Measurements from ENCODE around the gene CHML.
A peak's percentile ranks its signal among the peaks of the same experiment; 100 is the strongest.

CHML gene

GRCh38 chr1:241638909-241639622, 1.1 kb downstream of the CHML start (continued):
- no peak for TF ChIP-seq ZNF513 (tag by site-specific recombination; IDR thresholded peaks at IDR 0.05)
- TF ChIP-seq YY2 (tag by site-specific recombination; IDR thresholded peaks at IDR 0.05) = no peak
- TF ChIP-seq MZF1 (tag by site-specific recombination; IDR thresholded peaks at IDR 0.05; ENCODE audit: borderline replicate concordance) = no peak
- TF ChIP-seq ZNF654 (tag by site-specific recombination; IDR thresholded peaks at IDR 0.05; ENCODE audit: low read depth) = no peak
- peak; percentile 61 for TF ChIP-seq ZBTB17 (tag by site-specific recombination; IDR thresholded peaks at IDR 0.05)

- Histone ChIP-seq H3K36me3 (ENCODE audit: control insufficient read depth in 2 of 2, insufficient read depth in 1 of 2, low read length in 2 of 2) (peaks cover 0 to 19% of the 10 kb centered on the region in 2 experiments; a peak in 1 of 3 replicates), H3K4me3 (ENCODE audit: low read depth, low read length) (peak overlapping the region; percentile 95), H3K9me3 (ENCODE audit: control insufficient read depth, insufficient read depth, low read depth, low read length) (no peaks in the 10 kb centered on the region; the same call in 1 of the 2 replicates), H3K27ac (ENCODE audit: extremely low read depth, low read depth, low read length) (no peak overlapping the region), H3K4me1 (ENCODE audit: control insufficient read depth, insufficient read depth, low read length) (peaks cover 10% of the 10 kb centered on the region)
- POLR2A ChIA-PET = interaction anchor here (1.5 kb wide), 1 partner anchor 210 kb away, joined by 6 read pairs; the partner anchor contains the start of gene EXO1
- CTCF ChIA-PET = interaction anchor here (0.6 to 2.0 kb wide), 6 partner anchors 8 to 360 kb away, joined by 3 to 12 read pairs (median 3); no protein-coding TSS in a partner anchor
- peak; percentile 43; the same call in 1 of the 2 replicates for TF ChIP-seq GLIS1 (tag by site-specific recombination; IDR thresholded peaks at IDR 0.05)
- no peak for TF ChIP-seq ZNF660 (tag by site-specific recombination; IDR thresholded peaks at IDR 0.05)
- peak; percentile 25; the same call in 1 of the 2 replicates for TF ChIP-seq SP3 (tag by site-specific recombination; IDR thresholded peaks at IDR 0.05)
- peak; percentile 96 for TF ChIP-seq SCRT1 (tag by site-specific recombination; IDR thresholded peaks at IDR 0.05; ENCODE audit: borderline replicate concordance)
- TF ChIP-seq, protein P1, sequence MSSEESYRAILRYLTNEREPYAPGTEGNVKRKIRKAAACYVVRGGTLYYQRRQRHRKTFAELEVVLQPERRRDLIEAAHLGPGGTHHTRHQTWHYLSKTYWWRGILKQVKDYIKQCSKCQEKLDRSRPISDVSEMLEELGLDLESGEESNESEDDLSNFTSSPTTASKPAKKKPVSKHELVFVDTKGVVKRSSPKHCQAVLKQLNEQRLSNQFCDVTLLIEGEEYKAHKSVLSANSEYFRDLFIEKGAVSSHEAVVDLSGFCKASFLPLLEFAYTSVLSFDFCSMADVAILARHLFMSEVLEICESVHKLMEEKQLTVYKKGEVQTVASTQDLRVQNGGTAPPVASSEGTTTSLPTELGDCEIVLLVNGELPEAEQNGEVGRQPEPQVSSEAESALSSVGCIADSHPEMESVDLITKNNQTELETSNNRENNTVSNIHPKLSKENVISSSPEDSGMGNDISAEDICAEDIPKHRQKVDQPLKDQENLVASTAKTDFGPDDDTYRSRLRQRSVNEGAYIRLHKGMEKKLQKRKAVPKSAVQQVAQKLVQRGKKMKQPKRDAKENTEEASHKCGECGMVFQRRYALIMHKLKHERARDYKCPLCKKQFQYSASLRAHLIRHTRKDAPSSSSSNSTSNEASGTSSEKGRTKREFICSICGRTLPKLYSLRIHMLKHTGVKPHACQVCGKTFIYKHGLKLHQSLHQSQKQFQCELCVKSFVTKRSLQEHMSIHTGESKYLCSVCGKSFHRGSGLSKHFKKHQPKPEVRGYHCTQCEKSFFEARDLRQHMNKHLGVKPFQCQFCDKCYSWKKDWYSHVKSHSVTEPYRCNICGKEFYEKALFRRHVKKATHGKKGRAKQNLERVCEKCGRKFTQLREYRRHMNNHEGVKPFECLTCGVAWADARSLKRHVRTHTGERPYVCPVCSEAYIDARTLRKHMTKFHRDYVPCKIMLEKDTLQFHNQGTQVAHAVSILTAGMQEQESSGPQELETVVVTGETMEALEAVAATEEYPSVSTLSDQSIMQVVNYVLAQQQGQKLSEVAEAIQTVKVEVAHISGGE (tag by site-specific recombination; conservative IDR thresholded peaks at IDR 0.05; ENCODE audit: low read depth) = peak; percentile 93
- TF ChIP-seq ZNF366 (tag by site-specific recombination; conservative IDR thresholded peaks at IDR 0.05) = 0 out of 2 replicates have a peak, but pooled peaks have one; percentile 12
- TF ChIP-seq ZNF600 (tag by site-specific recombination; IDR thresholded peaks at IDR 0.05) = no peak
- 0 out of 2 replicates have a peak, but pooled peaks have one; percentile 33 for TF ChIP-seq SP2 (tag by site-specific recombination; IDR thresholded peaks at IDR 0.05)
- TF ChIP-seq TRIM28 (IDR thresholded peaks at IDR 0.05; ENCODE audit: borderline replicate concordance, low read length) = 0 out of 2 replicates have a peak, but pooled peaks have one; percentile 8
- peak; percentile 47 for TF ChIP-seq ZBTB20 (tag by site-specific recombination; IDR thresholded peaks at IDR 0.05)
- peak; percentile 54; the same call in 1 of the 2 replicates for TF ChIP-seq ZNF335 (tag by site-specific recombination; conservative IDR thresholded peaks at IDR 0.05)
- TF ChIP-seq ZNF830 (tag by site-specific recombination; IDR thresholded peaks at IDR 0.05; ENCODE audit: low read depth) = no peak
- no peak for TF ChIP-seq ZNF138 (tag by site-specific recombination; IDR thresholded peaks at IDR 0.05; ENCODE audit: borderline replicate concordance)
- TF ChIP-seq, protein P2, sequence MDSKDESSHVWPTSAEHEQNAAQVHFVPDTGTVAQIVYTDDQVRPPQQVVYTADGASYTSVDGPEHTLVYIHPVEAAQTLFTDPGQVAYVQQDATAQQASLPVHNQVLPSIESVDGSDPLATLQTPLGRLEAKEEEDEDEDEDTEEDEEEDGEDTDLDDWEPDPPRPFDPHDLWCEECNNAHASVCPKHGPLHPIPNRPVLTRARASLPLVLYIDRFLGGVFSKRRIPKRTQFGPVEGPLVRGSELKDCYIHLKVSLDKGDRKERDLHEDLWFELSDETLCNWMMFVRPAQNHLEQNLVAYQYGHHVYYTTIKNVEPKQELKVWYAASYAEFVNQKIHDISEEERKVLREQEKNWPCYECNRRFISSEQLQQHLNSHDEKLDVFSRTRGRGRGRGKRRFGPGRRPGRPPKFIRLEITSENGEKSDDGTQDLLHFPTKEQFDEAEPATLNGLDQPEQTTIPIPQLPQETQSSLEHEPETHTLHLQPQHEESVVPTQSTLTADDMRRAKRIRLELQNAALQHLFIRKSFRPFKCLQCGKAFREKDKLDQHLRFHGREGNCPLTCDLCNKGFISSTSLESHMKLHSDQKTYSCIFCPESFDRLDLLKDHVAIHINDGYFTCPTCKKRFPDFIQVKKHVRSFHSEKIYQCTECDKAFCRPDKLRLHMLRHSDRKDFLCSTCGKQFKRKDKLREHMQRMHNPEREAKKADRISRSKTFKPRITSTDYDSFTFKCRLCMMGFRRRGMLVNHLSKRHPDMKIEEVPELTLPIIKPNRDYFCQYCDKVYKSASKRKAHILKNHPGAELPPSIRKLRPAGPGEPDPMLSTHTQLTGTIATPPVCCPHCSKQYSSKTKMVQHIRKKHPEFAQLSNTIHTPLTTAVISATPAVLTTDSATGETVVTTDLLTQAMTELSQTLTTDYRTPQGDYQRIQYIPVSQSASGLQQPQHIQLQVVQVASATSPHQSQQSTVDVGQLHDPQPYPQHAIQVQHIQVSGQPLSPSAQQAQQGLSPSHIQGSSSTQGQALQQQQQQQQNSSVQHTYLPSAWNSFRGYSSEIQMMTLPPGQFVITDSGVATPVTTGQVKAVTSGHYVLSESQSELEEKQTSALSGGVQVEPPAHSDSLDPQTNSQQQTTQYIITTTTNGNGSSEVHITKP (tag by site-specific recombination; IDR thresholded peaks at IDR 0.05) = peak; percentile 30; the same call in 1 of the 2 replicates
- TF ChIP-seq ZNF518A (tag by site-specific recombination; conservative IDR thresholded peaks at IDR 0.05; ENCODE audit: low read depth) = 0 out of 2 replicates have a peak, but pooled peaks have one; percentile 24
- peak; percentile 98 for TF ChIP-seq SCRT2 (tag by site-specific recombination; IDR thresholded peaks at IDR 0.05)
Observed at GRCh38 chr1:241638099-241638682, 2.0 kb downstream of the CHML start.

Measured in HEK293 (cell line).